DMS114 treated with DMSO at 0.1 percent for 48 hours (cell line): ENCODE results near the gene DENND4B.
"Not testable (repeated sequence)": the region's sequence is repeated elsewhere in the genome, so short reads cannot be mapped to it uniquely, and the experiment has no call there.

ENCODE experiments used
- DNase-seq: peaks from one replicate; lab custom pipeline; 2025; ENCODE audit not compliant: unreplicated experiment; lab: John Stamatoyannopoulos, UW

The DENND4B gene, protein sequence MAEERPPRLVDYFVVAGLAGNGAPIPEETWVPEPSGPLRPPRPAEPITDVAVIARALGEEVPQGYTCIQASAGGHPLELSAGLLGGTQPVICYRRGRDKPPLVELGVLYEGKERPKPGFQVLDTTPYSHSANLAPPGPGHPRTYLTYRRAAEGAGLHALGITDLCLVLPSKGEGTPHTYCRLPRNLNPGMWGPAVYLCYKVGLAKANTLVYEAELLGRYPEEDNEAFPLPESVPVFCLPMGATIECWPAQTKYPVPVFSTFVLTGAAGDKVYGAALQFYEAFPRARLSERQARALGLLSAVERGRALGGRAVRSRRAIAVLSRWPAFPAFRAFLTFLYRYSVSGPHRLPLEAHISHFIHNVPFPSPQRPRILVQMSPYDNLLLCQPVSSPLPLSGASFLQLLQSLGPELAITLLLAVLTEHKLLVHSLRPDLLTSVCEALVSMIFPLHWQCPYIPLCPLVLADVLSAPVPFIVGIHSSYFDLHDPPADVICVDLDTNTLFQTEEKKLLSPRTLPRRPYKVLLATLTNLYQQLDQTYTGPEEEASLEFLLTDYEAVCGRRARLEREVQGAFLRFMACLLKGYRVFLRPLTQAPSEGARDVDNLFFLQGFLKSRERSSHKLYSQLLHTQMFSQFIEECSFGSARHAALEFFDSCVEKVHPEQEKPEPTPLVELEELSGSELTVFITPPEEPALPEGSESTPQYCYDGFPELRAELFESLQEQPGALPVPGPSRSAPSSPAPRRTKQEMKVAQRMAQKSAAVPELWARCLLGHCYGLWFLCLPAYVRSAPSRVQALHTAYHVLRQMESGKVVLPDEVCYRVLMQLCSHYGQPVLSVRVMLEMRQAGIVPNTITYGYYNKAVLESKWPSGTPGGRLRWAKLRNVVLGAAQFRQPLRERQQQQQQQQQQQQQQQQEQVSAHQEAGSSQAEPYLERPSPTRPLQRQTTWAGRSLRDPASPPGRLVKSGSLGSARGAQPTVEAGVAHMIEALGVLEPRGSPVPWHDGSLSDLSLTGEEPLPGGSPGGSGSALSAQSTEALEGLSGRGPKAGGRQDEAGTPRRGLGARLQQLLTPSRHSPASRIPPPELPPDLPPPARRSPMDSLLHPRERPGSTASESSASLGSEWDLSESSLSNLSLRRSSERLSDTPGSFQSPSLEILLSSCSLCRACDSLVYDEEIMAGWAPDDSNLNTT (N-terminal part only)

DNA sequence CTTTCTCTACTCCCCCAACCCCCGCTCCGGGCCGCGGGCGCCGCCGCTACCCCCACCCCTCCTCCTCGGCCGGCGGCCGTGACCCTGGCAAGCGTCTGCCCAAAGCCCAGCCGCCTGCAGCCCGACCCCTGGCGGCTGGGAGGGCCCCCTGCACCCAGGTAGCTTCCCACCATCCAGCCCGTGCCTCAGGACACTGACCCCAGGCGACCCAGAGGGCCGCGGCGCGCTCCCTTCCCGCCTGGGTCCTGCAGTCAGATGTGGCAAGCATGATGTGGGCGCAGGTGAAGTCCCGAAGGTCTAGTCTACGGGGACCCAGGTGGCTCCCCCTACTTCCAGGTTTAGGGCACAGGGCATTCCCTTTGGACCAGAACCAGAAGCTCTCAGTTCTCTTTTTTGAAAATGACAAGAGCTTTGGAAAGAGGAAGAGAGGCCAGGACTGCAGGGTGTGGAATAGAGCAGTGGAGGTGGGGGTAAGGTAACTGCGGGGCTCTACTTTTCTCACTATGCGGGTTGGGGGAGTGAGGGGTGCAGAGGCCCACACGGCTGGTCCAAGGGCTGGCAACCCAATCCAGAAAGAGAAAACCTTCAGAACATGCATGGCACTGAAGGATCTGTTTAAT lies at the start of gene DENND4B:
Gene DENND4B, minus strand, starts transcription at position 97 of the 620 bp plus-strand sequence. CDS start 2,344 bp downstream, outside the sequence.
- DNase-seq: peak; percentile 81

DNA sequence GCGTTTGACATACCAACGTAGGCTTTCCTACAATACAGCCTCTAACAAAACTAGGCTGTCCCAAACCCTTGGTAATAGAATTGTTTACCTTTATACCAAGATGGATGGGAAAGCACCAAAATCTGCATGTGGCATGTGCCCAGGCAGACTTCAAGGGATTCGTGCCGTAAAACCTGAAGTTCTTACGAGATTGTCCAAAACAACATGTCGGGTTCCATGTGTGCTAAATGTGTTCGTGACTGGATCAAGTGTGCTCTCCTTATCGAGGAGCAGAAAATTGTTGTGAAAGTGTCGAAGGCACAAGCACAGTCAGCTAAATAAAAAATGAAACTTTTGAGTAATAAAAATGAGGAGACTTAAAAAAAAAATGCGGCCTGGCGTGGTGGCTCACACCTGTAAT lies 49.1 kb upstream of the DENND4B start:
- DNase-seq: no peak

DNA sequence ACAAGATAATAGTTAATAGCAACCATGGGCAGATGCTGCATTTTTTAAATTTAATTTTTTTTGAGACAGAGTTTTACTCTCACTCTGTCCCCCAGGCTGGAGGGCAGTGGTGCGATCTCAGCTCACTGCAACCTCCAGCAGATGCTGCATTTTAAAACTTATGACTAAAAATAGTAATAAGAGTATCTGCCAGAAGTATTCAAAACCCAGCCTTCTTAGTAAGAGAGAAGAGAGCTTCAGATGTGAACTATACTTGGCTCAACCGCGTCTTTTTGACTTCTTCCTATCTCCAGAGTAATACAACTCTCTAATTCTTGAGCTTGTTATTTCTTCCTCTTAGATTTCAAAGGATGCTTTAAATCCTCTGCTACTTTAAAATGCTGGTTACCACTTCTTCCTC lies 48.7 kb upstream of the DENND4B start:
- DNase-seq: no peak

DNA sequence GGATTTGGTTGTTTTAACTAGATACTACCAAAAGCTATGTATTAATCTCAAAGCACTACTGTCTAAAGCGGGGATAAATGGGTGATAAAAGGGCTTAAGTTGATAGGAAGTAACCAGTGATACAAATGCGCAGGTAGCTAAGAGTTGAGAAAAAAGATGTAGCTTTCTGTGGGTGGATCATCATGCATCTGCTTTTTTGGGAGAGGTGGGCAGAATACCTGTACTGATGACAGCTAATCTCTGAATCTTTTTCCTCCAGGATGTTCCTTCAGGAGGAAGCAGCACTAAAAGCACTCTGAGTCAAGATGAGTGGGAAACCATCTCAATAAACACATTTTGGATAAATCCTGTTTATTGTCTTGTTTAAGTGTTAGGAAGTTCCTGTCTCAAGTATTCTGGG lies 45.3 kb upstream of the DENND4B start:
- DNase-seq: no peak

DNA sequence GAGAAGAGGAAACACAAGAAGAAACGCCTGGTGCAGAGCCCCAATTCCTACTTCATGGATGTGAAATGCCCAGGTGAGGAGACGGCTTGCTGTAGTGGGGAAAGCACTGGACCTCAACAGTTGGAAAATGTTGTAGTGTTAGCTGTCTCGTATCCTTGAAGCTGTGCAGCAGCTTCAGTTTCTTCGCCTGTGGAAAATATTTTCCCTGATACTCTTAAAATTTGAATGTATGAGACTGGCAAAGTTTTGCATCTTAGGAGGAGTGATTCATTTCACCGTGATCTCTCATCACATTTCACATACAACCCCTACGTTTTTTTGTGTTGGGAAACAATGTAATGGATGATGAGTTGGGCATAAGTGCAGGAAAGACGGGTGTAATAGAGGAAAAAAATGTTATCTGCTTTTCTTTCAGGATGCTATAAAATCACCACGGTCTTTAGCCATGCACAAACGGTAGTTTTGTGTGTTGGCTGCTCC lies 44.7 kb upstream of the DENND4B start:
- DNase-seq: no peak

DNA sequence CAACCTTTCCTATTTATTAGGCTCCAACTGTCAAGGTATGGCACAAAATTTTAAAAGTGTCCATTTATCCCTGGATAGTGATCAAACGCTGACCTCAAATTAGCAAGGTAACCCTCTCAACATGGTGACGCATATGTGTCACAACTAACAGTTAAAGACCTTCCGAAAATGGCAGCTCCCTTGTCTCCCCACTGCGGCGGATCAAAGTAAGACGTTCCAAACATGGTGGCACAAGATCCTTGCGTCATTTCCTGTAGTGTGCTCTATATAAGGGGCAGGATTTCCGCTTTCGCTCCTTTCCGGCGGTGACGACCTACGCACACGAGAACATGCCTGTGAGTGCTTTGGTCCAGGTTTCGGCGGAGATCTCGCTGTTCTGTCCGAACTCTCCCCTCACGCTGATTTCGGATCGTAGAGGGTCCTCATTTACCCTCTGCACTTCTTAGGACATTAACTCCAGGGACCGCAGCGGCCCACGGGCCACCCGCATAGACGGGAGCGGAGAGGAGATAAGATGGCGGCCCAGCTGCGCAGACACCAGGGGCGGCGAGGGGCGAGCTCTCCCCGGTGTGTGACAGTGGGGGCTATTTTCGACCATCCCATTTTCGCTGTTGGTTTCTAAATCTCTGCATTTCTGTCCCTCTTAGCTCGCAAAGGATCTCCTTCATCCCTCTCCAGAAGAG lies 44.1 kb upstream of the DENND4B start, which contains the start of gene RPS27:
Gene RPS27, plus strand, starts transcription at position 295 of the 683 bp plus-strand sequence. Its CDS starts 35 bp downstream, at position 330.
- peak; percentile 100 for DNase-seq

DNA sequence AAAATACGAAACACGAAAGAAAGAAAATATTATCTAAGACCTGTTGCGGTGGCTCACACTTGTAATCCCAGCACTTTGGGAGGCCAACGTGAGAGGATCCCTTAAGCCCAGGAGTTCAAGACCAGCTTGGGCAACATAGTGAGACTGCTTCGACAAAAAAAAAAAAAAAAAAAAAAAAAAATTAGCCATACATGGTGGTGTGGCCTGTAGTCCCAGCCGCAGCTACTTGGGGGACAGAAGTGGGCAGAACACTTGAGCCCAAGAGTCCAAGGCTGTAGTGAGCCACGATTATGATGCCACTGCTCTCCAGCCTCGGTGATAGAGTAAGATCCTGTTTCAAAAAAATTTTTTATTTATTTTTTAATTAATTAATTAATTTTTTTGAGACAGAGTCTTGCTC lies 41.1 kb upstream of the DENND4B start:
- no peak for DNase-seq

DNA sequence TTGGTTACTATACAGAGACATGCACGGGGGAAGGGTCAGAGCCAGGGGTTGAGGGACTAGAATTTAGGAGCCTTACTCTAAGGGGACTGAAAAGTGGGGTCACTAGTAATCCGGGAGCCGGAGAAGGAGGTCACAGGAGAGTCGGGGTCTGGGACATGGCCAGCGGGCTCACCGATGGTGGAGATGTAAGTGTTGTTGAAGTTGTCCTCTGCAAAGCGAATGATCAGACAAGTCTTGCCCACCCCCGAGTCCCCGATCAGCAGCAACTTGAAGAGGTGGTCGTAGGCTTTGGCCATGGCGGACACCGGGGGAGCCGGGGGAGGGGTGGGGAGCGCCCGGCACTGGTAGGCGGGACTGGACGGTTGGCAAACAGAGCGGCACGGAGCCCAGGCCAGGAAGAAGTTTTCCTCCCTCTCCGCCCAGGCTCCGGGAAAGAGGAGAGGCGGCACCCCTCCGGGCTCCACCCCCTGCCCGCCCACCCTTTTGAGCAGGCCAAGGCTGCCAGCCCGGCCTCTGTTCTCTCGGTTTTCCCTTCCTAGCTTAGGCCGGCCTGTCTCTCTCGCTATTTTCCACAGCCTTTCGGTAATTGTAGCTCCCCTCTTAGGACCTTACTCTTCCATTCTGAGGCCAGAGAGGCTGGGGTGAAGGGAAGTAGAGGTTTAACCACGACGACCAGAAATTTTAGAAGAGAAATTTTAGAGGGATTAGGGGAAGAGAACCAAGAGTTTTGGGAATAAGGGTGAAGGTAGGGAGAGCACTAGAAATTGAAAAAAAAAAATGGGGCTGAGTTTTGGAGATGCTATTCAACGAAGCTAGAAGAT lies 39.6 kb upstream of the DENND4B start, which contains the start of gene RAB13:
Gene RAB13, minus strand, starts transcription at position 399 of the 821 bp plus-strand sequence. Its CDS starts 103 bp downstream, at position 296.
- peak; percentile 88 for DNase-seq

DNA sequence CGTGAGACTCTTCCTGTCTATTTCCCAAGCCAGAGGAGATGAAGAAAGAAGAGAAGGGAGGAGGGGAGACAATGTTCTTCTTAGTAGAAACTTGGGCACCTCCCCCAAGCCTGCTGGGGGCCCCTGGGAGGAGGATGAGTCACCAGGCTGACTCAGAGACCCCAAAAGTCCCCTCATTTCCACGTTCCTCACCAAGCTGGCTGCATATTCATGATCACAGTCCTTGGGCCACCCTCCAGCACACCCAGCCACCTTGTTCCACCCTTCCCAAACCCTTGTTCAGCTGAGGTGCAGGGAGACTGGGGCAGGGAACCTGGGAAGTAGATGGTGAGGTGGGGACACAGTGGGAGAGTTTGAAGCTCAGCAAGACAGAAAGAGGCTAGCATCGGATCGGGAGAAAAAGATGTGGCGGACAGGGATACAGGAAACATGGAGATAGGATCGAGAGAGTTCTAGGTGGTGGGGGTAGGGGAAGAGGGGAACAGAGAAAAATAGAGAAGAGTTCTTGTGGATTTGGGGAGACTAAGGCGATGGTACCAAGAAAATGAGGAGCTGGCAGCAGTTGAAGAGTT lies 38.9 kb upstream of the DENND4B start:
- DNase-seq: no peak

DNA sequence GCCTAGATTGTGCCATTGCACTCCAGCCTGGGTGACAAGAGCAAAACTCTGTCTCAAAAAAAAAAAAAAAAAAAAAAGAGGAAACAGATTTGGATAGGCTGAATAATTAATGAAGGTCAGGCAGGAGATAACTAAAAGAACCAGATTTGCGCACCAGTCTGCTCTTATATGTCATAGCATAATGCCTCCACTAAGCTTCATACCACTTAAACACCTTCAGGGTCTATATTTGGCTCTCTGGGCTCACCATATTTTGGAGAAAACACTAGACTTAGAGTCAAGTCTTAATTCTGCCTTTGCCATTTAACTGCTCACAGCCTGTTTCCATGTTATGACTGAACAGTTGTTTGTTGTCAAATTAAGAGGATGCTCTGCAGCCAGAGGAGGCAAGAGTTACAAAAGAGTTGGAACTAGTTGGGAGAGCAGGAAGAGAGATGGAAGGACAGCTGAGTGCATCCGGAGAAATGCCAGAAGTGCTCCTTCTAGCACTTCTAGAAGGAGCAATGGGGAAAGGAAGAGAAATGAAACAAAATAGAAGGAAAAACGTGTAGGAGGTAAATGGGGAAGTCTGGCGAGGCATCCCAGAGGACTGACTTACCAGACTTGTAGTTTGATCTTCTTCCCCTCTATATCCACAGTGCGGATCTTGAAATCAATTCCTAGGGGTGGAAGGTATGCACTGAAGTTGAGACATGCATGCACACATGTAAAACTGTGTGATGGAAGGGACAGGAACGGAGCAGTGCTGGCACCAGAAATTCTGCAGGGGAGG lies 37.8 kb upstream of the DENND4B start:
- DNase-seq: no peak

DNA sequence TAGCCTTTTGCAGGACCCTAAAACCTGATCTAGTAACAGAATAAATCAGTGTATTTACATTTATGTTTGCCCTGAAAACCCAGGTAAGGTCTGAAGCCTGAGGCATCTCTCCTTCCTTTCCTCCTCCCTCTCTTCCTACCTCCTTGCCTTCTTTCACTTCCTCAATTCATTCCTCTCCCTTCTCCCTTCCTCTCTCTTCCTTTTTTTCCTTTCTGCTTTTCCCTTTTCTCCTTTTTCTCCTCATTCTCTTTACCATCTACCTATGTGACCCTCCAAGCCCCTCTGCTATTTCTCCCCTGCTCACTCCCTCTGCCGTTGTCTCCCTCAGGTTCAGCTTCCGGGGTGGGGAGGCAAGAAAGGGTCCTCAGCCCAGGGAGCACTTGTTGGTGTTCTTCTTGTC lies 35.2 kb upstream of the DENND4B start:
- DNase-seq: not testable (repeated sequence)

DNA sequence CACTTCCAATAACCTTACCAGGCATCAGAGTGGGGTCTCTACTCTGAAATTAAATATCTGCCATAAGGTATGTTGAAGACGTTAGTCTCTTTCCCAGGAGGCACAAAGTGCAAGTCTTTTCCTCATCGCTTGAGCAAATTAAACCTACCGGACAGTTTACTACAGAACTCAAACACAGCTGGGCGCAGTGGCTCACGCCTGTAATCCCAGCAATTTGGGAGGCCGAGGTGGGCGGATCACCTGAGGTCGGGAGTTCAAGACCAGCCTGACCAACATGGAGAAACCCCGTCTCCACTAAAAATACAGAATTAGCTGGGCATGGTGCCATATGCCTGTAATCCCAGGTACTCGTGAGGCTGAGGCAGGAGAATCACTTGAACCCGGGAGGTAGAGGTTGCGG lies 32.6 kb upstream of the DENND4B start:
- DNase-seq: not testable (repeated sequence)

DNA sequence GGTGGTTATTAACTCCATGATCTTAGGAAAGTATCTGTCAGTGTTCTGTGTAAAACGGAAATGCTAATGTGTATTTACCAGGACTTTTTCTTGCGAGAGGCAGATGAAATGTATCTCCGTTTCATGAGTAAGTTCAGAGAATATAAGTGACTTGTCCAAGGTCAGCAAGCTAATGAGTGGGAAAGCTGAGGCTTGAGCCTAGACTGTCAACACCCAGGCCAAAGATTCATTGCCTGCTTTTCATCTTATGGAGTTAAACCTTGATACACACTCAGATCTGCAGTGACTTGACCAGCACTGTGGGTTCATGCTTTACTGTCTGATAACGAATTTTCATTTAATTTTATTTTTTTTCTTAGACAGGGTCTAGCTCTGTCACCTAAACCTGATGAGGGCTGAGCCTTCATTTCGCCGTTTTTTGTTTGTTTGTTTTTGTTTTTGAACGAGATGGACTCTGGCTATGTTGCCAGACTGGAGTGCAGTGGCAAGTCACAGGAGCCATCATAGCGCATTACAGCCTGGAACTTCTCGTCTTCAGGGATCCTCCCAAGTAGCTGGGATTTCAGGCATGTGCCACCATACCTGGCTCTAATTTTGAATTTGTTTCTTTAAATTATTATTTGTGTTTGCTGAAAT lies 31.9 kb upstream of the DENND4B start:
- DNase-seq: no peak

DNA sequence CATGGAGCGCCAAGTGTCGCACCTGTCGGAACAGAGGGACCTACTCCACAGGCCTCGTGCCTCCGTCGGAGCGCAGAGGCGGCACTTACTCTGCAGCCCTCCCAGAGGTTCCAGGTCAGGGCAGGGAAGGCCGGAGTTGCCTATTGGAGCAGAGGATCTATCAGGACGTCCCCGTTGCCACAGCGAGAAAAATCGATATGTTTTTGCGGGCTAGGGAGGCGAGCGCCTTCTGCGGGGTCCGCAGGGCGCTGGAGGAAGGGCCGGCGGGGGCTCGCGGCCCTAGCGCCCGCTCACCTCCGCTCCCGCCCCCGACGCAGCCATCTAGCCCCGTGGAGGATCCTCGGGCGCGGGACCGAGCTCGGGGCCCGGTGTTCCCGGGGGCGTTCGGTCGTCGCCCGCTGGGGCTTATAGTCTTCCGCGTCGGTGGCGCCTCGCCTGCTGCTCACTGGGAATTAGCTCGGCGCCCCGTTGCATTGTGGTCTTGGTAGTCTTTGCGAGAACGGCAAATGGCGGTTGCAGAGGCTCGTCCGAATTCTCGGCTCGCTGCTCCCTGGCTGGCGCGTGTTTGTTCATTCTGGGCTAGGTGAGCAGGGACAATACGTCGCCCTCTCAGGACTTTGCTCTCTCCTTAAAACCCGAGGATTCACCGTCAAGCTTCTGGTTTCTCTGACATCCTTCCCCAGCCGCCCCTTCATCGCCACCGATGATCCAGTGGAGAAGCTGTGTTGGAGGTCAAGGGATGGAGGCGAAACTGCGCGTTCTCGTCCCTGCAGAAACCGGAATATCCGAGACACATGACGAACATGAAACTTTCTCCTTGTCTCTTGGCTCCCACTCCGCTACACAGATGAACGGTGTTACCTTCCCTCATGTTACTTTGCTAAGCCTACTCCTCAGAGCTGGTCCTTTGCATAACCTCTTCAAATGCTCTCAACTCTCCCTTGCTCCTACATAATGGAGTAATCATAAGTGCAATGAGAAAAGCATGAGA lies 31.0 kb upstream of the DENND4B start, which contains the start of gene JTB:
Gene JTB, minus strand, starts transcription at position 425 of the 991 bp plus-strand sequence. Its CDS starts 422 bp downstream, at position 3.
- peak; percentile 90 for DNase-seq

DNA sequence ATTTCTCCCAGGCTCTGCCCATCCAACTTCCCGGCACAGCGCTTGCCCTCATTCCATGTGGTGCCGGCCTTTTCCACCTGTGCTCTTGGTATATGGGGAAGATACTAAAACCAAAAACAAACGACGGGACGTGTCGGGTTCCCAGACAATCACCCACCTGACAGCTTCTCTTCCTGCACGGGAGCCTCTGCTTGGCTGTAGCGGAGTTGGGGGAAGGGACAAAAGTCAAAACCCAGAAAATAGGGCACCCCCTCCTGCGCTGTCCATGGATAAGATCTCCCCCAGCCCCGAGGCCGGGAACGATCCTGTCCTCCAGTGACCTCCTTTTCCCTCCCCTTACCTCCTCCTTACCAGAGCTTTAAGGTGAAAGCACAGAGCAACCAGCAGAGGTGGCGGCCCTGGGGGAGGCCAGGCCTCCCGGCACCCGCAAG lies 30.3 kb upstream of the DENND4B start:
- DNase-seq: no peak

DNA sequence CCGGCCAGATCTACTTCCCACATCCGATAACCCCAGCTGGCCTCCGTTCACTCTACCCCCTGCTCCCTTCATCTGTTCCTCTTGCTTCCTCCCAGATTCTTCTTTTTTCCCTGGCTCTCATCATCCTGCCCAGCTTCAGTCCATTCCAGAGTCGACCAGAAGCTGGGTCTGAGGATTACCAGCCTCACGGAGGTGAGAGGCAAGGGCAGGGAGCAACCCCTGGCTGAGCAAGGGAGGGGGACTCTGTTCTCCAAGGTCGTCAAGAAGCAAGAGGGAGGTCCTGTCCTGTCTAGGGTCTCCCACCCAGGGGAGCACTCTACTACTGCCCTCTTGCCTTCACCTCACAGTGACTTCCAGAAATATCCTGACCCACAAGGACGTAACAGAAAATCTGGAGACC lies 27.0 kb upstream of the DENND4B start:
- no peak for DNase-seq
